ENCODE data around the gene OR10G8.
"Not testable (repeated sequence)": the region's sequence is repeated elsewhere in the genome, so short reads cannot be mapped to it uniquely, and the experiment has no call there.

Gene OR10G8, protein sequence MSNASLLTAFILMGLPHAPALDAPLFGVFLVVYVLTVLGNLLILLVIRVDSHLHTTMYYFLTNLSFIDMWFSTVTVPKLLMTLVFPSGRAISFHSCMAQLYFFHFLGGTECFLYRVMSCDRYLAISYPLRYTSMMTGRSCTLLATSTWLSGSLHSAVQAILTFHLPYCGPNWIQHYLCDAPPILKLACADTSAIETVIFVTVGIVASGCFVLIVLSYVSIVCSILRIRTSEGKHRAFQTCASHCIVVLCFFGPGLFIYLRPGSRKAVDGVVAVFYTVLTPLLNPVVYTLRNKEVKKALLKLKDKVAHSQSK

DNA sequence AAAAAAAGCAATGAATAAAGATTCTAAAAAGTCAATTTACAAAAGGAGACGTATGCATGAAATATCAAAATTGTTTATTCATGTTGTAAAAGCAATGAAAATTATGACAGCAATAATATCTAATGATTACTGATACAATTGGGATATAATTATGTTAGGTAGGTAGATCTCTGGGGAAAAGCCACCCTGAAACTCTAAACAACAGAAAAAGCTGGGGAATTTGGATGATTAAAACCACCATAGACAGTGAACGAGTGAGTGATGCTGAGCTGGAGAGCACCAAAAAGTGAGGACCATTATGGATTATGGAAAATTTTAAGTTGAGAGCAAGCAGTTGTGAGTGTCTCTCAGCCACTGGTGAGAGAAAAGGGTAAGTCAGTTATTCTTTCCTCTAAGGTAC is at the start of gene OR10G8:
TSS of gene OR10G8 (plus strand) at position 301 of the 400 bp plus-strand sequence. CDS start 2,825 bp downstream, outside the sequence.
- ChIA-PET CTCF (no interaction called here), POLR2A (no interaction called here)
- no peak for DNase-seq (ENCODE audit: extremely low spot score)
- TF ChIP-seq FOXM1 (IDR thresholded peaks at IDR 0.05; ENCODE audit: borderline replicate concordance) (no peak), L3MBTL2 (conservative IDR thresholded peaks at IDR 0.05) (no peak), SUZ12 (IDR thresholded peaks at IDR 0.05) (no peak), CTBP1 (IDR thresholded peaks at IDR 0.05; ENCODE audit: borderline replicate concordance) (no peak), LEF1 (IDR thresholded peaks at IDR 0.05; ENCODE audit: borderline replicate concordance) (no peak), BHLHE40 (IDR thresholded peaks at IDR 0.05; ENCODE audit: borderline replicate concordance) (no peak), ELF4 (IDR thresholded peaks at IDR 0.05) (no peak), ZNF384 (IDR thresholded peaks at IDR 0.05) (no peak), ARNT (IDR thresholded peaks at IDR 0.05) (no peak), TARDBP (IDR thresholded peaks at IDR 0.05) (no peak), FOXA1 (IDR thresholded peaks at IDR 0.05) (no peak), FOXK2 (IDR thresholded peaks at IDR 0.05) (no peak), HDGF (IDR thresholded peaks at IDR 0.05; ENCODE audit: borderline replicate concordance) (no peak), SP1 (IDR thresholded peaks at IDR 0.05) (no peak), NFRKB (IDR thresholded peaks at IDR 0.05) (no peak)
- TF ChIP-seq, protein P1, sequence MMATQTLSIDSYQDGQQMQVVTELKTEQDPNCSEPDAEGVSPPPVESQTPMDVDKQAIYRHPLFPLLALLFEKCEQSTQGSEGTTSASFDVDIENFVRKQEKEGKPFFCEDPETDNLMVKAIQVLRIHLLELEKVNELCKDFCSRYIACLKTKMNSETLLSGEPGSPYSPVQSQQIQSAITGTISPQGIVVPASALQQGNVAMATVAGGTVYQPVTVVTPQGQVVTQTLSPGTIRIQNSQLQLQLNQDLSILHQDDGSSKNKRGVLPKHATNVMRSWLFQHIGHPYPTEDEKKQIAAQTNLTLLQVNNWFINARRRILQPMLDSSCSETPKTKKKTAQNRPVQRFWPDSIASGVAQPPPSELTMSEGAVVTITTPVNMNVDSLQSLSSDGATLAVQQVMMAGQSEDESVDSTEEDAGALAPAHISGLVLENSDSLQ (IDR thresholded peaks at IDR 0.05) = no peak

DNA sequence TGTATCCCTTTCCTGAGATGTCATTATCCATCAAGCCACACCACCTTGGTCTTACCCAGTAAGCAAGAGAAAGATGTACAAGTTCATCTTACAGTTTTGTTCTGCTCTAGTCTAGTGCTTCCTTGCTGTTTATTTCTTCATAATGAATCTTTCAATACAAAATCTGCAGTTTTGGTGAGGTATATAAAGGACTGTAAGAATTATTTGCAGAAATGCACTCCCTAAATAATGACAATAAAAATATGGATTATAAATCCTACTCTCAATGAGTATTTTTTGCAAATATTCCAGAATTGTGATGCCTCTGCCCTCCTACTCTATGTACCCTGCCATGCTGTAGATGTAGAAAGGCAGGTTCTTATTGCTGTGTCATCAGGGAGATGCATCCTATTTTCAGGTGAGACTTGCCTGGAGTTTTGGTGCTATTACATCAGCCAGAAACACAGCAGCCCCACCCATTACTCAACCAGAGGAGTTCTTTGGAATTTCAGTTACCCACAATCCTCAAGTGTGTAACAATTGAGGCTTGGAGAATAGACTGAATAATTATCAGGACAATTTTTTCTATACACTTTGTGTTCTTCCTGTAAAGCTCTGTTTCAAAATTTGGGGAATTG is 48.8 kb upstream of the OR10G8 start, which contains the start of gene OR10S1:
TSS of gene OR10S1 (minus strand) at position 51 of the 617 bp plus-strand sequence. CDS start 117 bp downstream, outside the sequence.
- TF ChIP-seq, protein P1 (IDR thresholded peaks at IDR 0.05) = no peak
- TF ChIP-seq ZNF384 (IDR thresholded peaks at IDR 0.05) = no peak
- TF ChIP-seq BHLHE40 (IDR thresholded peaks at IDR 0.05; ENCODE audit: borderline replicate concordance) = no peak
- no peak for TF ChIP-seq HDGF (IDR thresholded peaks at IDR 0.05; ENCODE audit: borderline replicate concordance)
- no peak for TF ChIP-seq LEF1 (IDR thresholded peaks at IDR 0.05; ENCODE audit: borderline replicate concordance)
- TF ChIP-seq ELF4 (IDR thresholded peaks at IDR 0.05) = no peak
- TF ChIP-seq TARDBP (IDR thresholded peaks at IDR 0.05) = no peak
- TF ChIP-seq FOXK2 (IDR thresholded peaks at IDR 0.05) = no peak
- TF ChIP-seq L3MBTL2 (conservative IDR thresholded peaks at IDR 0.05) = no peak
- TF ChIP-seq FOXA1 (IDR thresholded peaks at IDR 0.05) = no peak
- no peak for TF ChIP-seq SP1 (IDR thresholded peaks at IDR 0.05)
- no peak for TF ChIP-seq NFRKB (IDR thresholded peaks at IDR 0.05)
- TF ChIP-seq ARNT (IDR thresholded peaks at IDR 0.05) = no peak
- no peak for TF ChIP-seq SUZ12 (IDR thresholded peaks at IDR 0.05)
- no peak for DNase-seq (ENCODE audit: extremely low spot score)
- CTCF ChIA-PET = no interaction called here
- POLR2A ChIA-PET = no interaction called here

DNA sequence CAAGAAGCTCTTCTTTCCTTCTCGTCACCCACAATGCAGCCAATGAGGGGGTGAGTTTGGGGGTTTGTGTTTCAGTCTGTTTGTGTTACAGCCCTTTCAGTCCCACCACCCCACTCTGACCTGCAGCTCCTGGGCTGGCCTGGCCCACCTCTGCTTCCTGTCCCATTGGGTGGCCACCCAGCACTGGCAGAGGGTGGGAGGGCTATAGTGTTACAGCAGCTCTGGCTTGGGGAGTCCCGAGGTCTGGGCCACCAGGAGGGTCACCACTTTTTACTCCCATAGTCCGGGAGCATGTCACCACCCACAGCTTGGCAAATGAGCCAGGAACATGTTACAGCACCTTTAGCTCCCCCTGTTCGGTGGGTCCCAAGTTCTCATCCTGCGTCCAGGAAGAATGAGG is 47.3 kb upstream of the OR10G8 start:
- CTCF ChIA-PET = no interaction called here
- TF ChIP-seq CTBP1 (IDR thresholded peaks at IDR 0.05; ENCODE audit: borderline replicate concordance) = no peak
- no peak for TF ChIP-seq FOXK2 (IDR thresholded peaks at IDR 0.05)
- TF ChIP-seq NFRKB (IDR thresholded peaks at IDR 0.05) = no peak
- no peak for TF ChIP-seq FOXM1 (IDR thresholded peaks at IDR 0.05; ENCODE audit: borderline replicate concordance)
- no peak for TF ChIP-seq BHLHE40 (IDR thresholded peaks at IDR 0.05; ENCODE audit: borderline replicate concordance)
- TF ChIP-seq, protein P1 (IDR thresholded peaks at IDR 0.05) = no peak
- no peak for TF ChIP-seq HDGF (IDR thresholded peaks at IDR 0.05; ENCODE audit: borderline replicate concordance)
- no peak for TF ChIP-seq FOXA1 (IDR thresholded peaks at IDR 0.05)
- no peak for TF ChIP-seq L3MBTL2 (conservative IDR thresholded peaks at IDR 0.05)
- TF ChIP-seq TARDBP (IDR thresholded peaks at IDR 0.05) = no peak
- no peak for TF ChIP-seq ZNF384 (IDR thresholded peaks at IDR 0.05)
- TF ChIP-seq LEF1 (IDR thresholded peaks at IDR 0.05; ENCODE audit: borderline replicate concordance) = no peak
- no peak for TF ChIP-seq ELF4 (IDR thresholded peaks at IDR 0.05)
- TF ChIP-seq ARNT (IDR thresholded peaks at IDR 0.05) = no peak
- no peak for TF ChIP-seq SP1 (IDR thresholded peaks at IDR 0.05)
- TF ChIP-seq SUZ12 (IDR thresholded peaks at IDR 0.05) = no peak
- POLR2A ChIA-PET = no interaction called here
- DNase-seq (ENCODE audit: extremely low spot score) = no peak

DNA sequence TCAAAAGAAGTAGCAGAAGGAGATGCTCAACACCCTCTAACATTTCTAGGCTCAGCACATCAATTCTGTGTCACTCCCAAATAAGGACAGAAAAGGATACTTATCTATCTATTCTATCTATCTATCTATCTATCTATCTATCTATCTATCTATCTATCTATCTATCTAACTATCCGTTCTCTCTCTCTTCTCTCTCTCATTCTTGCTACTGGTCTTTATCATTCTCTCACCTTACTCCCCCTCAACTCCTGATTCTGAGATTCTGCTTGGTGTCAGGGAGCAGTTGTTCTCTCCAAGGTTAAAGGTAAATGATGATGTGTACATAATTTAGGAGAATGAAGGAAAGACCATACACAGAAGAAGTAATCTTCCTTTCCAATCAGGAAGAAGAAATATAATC is 31.5 kb upstream of the OR10G8 start, which contains the start of gene OR10G6:
TSS of gene OR10G6 (minus strand) at position 43 of the 400 bp plus-strand sequence. CDS start at position 43, 0 bp downstream.
- ChIA-PET POLR2A (no interaction called here), CTCF (no interaction called here)
- DNase-seq (ENCODE audit: extremely low spot score) = no peak
- TF ChIP-seq BHLHE40 (IDR thresholded peaks at IDR 0.05; ENCODE audit: borderline replicate concordance) (no peak), HDGF (IDR thresholded peaks at IDR 0.05; ENCODE audit: borderline replicate concordance) (no peak), FOXK2 (IDR thresholded peaks at IDR 0.05) (no peak), FOXM1 (IDR thresholded peaks at IDR 0.05; ENCODE audit: borderline replicate concordance) (no peak)

DNA sequence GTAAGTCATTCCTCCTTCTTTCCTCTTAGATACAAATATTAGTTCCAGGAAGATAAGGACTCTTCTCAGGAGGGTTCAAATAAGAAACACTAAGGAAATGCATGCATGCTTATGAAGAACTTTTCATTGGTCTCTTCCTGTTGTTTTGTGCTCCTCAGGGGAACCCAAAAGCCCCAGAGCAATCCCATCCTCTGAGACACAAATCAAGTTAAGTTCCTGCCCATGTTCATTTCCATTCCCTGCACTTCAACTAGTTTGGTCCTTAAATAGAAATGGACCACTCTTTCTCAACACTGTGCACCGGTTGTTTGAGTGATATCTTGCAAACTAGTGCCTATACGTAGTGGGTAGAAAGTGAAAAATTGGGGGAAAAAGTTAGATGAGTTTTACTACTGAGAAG is 13.9 kb upstream of the OR10G8 start, which contains the start of gene OR10G4:
TSS of gene OR10G4 (plus strand) at position 301 of the 400 bp plus-strand sequence. CDS start 2,578 bp downstream, outside the sequence.
- TF ChIP-seq SUZ12 (IDR thresholded peaks at IDR 0.05) (no peak), L3MBTL2 (conservative IDR thresholded peaks at IDR 0.05) (no peak), BHLHE40 (IDR thresholded peaks at IDR 0.05; ENCODE audit: borderline replicate concordance) (no peak), ARNT (IDR thresholded peaks at IDR 0.05) (no peak), FOXA1 (IDR thresholded peaks at IDR 0.05) (no peak), SP1 (IDR thresholded peaks at IDR 0.05) (no peak), FOXM1 (IDR thresholded peaks at IDR 0.05; ENCODE audit: borderline replicate concordance) (no peak), ELF4 (IDR thresholded peaks at IDR 0.05) (no peak), TARDBP (IDR thresholded peaks at IDR 0.05) (no peak), FOXK2 (IDR thresholded peaks at IDR 0.05) (no peak), HDGF (IDR thresholded peaks at IDR 0.05; ENCODE audit: borderline replicate concordance) (no peak), NFRKB (IDR thresholded peaks at IDR 0.05) (no peak), LEF1 (IDR thresholded peaks at IDR 0.05; ENCODE audit: borderline replicate concordance) (no peak), ZNF384 (IDR thresholded peaks at IDR 0.05) (no peak), CTBP1 (IDR thresholded peaks at IDR 0.05; ENCODE audit: borderline replicate concordance) (no peak)
- TF ChIP-seq, protein P1 (IDR thresholded peaks at IDR 0.05) = no peak
- no peak for DNase-seq (ENCODE audit: extremely low spot score)
- POLR2A ChIA-PET = no interaction called here
- CTCF ChIA-PET = no interaction called here

DNA sequence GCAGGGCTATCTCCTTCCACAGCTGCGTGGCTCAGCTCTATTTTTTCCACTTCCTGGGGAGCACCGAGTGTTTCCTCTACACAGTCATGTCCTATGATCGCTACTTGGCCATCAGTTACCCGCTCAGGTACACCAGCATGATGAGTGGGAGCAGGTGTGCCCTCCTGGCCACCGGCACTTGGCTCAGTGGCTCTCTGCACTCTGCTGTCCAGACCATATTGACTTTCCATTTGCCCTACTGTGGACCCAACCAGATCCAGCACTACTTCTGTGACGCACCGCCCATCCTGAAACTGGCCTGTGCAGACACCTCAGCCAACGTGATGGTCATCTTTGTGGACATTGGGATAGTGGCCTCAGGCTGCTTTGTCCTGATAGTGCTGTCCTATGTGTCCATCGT is 10.8 kb upstream of the OR10G8 start:
- DNase-seq (ENCODE audit: extremely low spot score); CTCF ChIA-PET; POLR2A ChIA-PET: not testable (repeated sequence)

Data from HEK293T (cell line).